ENCODE data around the gene MSI2.

DNA sequence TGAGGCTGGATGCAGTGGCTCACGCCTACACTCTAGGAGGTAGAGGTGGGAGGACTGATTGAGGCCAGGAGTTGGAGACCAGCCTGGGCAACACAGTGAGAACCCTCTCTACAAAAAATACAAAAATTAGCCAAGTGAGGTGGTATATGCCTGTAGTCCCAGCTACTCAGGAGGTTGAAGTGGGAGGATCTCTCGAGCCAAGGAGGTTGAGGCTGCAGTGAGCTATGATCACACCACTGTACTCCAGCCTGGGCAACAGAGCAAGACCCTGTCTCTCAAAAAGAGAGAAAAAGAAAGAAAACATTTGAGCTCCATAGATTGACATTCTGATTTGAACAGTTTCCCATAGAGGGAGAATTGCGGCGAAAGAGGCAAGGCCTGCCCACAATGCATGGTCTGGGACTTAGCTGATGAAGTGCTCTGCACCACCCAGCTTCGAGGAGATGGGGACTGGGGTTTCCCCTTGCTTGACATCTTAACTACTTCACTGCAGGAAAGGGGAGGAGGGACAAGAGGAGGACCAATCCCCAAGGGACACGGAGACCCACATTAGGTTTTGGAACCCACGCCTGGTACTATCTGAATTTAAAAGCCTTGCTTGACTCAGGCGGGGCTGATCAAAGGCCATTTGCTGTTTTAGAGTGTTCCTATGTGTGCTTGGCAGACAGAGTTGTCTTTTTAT is 21.7 kb downstream of the MSI2 start:
- TF ChIP-seq, protein P1, sequence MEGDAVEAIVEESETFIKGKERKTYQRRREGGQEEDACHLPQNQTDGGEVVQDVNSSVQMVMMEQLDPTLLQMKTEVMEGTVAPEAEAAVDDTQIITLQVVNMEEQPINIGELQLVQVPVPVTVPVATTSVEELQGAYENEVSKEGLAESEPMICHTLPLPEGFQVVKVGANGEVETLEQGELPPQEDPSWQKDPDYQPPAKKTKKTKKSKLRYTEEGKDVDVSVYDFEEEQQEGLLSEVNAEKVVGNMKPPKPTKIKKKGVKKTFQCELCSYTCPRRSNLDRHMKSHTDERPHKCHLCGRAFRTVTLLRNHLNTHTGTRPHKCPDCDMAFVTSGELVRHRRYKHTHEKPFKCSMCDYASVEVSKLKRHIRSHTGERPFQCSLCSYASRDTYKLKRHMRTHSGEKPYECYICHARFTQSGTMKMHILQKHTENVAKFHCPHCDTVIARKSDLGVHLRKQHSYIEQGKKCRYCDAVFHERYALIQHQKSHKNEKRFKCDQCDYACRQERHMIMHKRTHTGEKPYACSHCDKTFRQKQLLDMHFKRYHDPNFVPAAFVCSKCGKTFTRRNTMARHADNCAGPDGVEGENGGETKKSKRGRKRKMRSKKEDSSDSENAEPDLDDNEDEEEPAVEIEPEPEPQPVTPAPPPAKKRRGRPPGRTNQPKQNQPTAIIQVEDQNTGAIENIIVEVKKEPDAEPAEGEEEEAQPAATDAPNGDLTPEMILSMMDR (IDR thresholded peaks at IDR 0.05; ENCODE audit: insufficient read depth, low read depth, low read length): no peak
- TF ChIP-seq EZH2 (IDR thresholded peaks at IDR 0.05; ENCODE audit: insufficient read depth, low read length): no peak
